IMR-90 (cell line): ENCODE data around the gene EXPH5. TPM values are rescaled to one million over a fixed set of nuclear protein-coding genes. Genes with fewer than 3 reads are reported as not detected.

Experiments
- ATAC-seq: fragments of 200-7000 bp; cut with Tn5 transposase; 2 replicates; pipeline ENCODE4 v1.9.1; 2020; ENCODE audit warnings: low read depth, mild to moderate bottlenecking, moderate library complexity
- BruUV-seq: library from RNA; stranded (reverse); fragments of 400-500 nt; replicated peaks from 2 replicates; lab custom pipeline; 2021; lab: Mats Ljungman, UMichigan
- CTCF ChIA-PET: fragments of 300-600 bp; formaldehyde crosslinking; extraction: SDS; loops from one replicate; lab custom pipeline; 2021; ENCODE audit warnings: antibody characterized with exemption; lab: Yijun Ruan, JAX
- POLR2A ChIA-PET: fragments of 300-600 bp; sonication (Branson Sonifier 250); formaldehyde crosslinking; loops from one replicate; lab custom pipeline; 2022; ENCODE audit warnings: antibody characterized with exemption; ENCODE audit not compliant: unreplicated experiment; lab: Charles Lee
- DNase-seq: peaks from one replicate; pipeline ENCODE4 v3.0.0; 2013
- H2AFZ ChIP-seq: replicated peaks from 2 replicates; pipeline ENCODE3; 2013; ENCODE audit warnings: low read length, mild to moderate bottlenecking; ENCODE audit not compliant: poor library complexity
- H2AK5ac ChIP-seq: 2 replicates; pipeline ENCODE4 v1.6.1; 2013; ENCODE audit warnings: low read depth, low read length, inconsistent platforms
- H2AK9ac ChIP-seq: replicated peaks from 2 replicates; pipeline ENCODE3; 2013; ENCODE audit warnings: mild to moderate bottlenecking, low read depth, low read length, moderate library complexity; ENCODE audit not compliant: poor library complexity
- H2BK120ac ChIP-seq: 2 replicates; pipeline ENCODE4 v1.6.1; 2013; ENCODE audit warnings: low read depth, low read length, inconsistent platforms
- H2BK15ac ChIP-seq: 3 replicates; pipeline ENCODE4 v1.6.1; 2013; ENCODE audit warnings: low read depth, low read length, inconsistent platforms
- H2BK20ac ChIP-seq: 2 replicates; pipeline ENCODE4 v1.6.1; 2013; ENCODE audit warnings: low read depth, mild to moderate bottlenecking, inconsistent platforms, low read length, moderate library complexity
- H2BK5ac ChIP-seq: 2 replicates; pipeline ENCODE4 v1.6.1; 2013; ENCODE audit warnings: mild to moderate bottlenecking, low read depth, low read length, inconsistent platforms; ENCODE audit not compliant: poor library complexity, severe bottlenecking
- H3K14ac ChIP-seq: replicated peaks from 2 replicates; pipeline ENCODE4 v1.6.1; 2013; ENCODE audit warnings: low read depth, low read length, inconsistent platforms
- H3K18ac ChIP-seq: 2 replicates; pipeline ENCODE4 v1.6.1; 2013; ENCODE audit warnings: low read depth, low read length, control low read depth
- H3K23ac ChIP-seq: 2 replicates; pipeline ENCODE4 v1.6.1; 2013; ENCODE audit warnings: low read depth, low read length, inconsistent platforms
- H3K27ac ChIP-seq: 2 replicates; pipeline ENCODE4 v1.5.1; 2013; ENCODE audit warnings: mild to moderate bottlenecking, control low read depth, low read length; ENCODE audit not compliant: insufficient read depth
- H3K27me3 ChIP-seq: 2 replicates; pipeline ENCODE4 v1.6.1; 2013; ENCODE audit warnings: low read length; ENCODE audit not compliant: control insufficient read depth, insufficient read depth
- H3K36me3 ChIP-seq: 2 replicates; pipeline ENCODE4 v1.6.1; 2013; ENCODE audit warnings: low read length, mixed read lengths; ENCODE audit not compliant: control insufficient read depth, insufficient read depth
- H3K4ac ChIP-seq: 2 replicates; pipeline ENCODE4 v1.6.1; 2013; ENCODE audit warnings: low read depth, low read length, inconsistent platforms
- H3K4me1 ChIP-seq: 2 replicates; pipeline ENCODE4 v1.6.1; 2013; ENCODE audit warnings: low read length, mixed read lengths; ENCODE audit not compliant: control insufficient read depth, insufficient read depth
- H3K4me2 ChIP-seq: 2 replicates; pipeline ENCODE4 v1.6.1; 2013; ENCODE audit warnings: low read depth, mild to moderate bottlenecking, control low read depth, low read length, moderate library complexity
- H3K4me3 ChIP-seq: 2 replicates; pipeline ENCODE4 v1.5.1; 2013; ENCODE audit warnings: low read depth, mild to moderate bottlenecking, control low read depth, low read length, moderate library complexity; ENCODE audit not compliant: insufficient read depth
- H3K56ac ChIP-seq: 2 replicates; pipeline ENCODE4 v1.6.1; 2013; ENCODE audit warnings: low read length, inconsistent platforms; ENCODE audit not compliant: insufficient read depth; ENCODE audit errors: extremely low read depth
- H3K79me1 ChIP-seq, 2 experiments: 2 replicates each; pipeline ENCODE4 v1.6.1; 2013; ENCODE audit warnings: low read length in 2 of 2, inconsistent platforms in 1 of 2, low read depth in 1 of 2
- H3K9ac ChIP-seq: 2 replicates; pipeline ENCODE4 v1.6.1; 2013; ENCODE audit warnings: low read depth, low read length, control low read depth
- H3K9me1 ChIP-seq: 2 replicates; pipeline ENCODE4 v1.6.1; 2013; ENCODE audit warnings: low read length, inconsistent platforms; ENCODE audit not compliant: insufficient read depth
- H3K9me3 ChIP-seq: 2 replicates; pipeline ENCODE4 v1.6.1; 2013; ENCODE audit warnings: low read length; ENCODE audit not compliant: control insufficient read depth, insufficient read depth
- H4K20me1 ChIP-seq: 2 replicates; pipeline ENCODE4 v1.6.1; 2013; ENCODE audit warnings: low read length, inconsistent platforms; ENCODE audit not compliant: insufficient read depth
- H4K5ac ChIP-seq: 2 replicates; pipeline ENCODE4 v1.6.1; 2013; ENCODE audit warnings: mild to moderate bottlenecking, low read depth, low read length, control low read depth
- H4K8ac ChIP-seq, 2 experiments: 2 replicates each; pipeline ENCODE4 v1.6.1; 2013; ENCODE audit warnings: low read depth in 2 of 2, low read length in 2 of 2, control low read depth in 1 of 2, inconsistent platforms in 1 of 2
- H4K91ac ChIP-seq: 2 replicates; pipeline ENCODE4 v1.6.1; 2013; ENCODE audit warnings: low read depth, low read length, inconsistent platforms; ENCODE audit not compliant: insufficient read depth
- BHLHE40 ChIP-seq: fragments of 150-350 bp; IDR thresholded peaks from 2 replicates; pipeline ENCODE4 v1.6.1; 2016; ENCODE audit warnings: mild to moderate bottlenecking, low read depth, low read length
- CEBPB ChIP-seq: IDR thresholded peaks from 2 replicates; pipeline ENCODE4 v1.6.1; 2012; ENCODE audit warnings: low read depth, low read length, improper control_type of control experiment
- CHD1 ChIP-seq: IDR thresholded peaks from 2 replicates; pipeline ENCODE4 v1.6.1; 2012; ENCODE audit warnings: low read depth, low read length, improper control_type of control experiment
- ELK1 ChIP-seq: fragments of 150-350 bp; IDR thresholded peaks from 2 replicates; pipeline ENCODE4 v1.6.1; 2016; ENCODE audit warnings: low read depth, mild to moderate bottlenecking, low read length, moderate library complexity, borderline replicate concordance
- FOS ChIP-seq: fragments of 150-350 bp; IDR thresholded peaks from 2 replicates; pipeline ENCODE4 v1.6.1; 2016; ENCODE audit warnings: low read depth, low read length
- MAFK ChIP-seq: IDR thresholded peaks from 2 replicates; pipeline ENCODE4 v1.6.1; 2012; ENCODE audit warnings: low read depth, low read length, improper control_type of control experiment
- MAZ ChIP-seq: IDR thresholded peaks from 2 replicates; pipeline ENCODE4 v1.6.1; 2012; ENCODE audit warnings: low read depth, mild to moderate bottlenecking, low read length, improper control_type of control experiment, moderate library complexity, borderline replicate concordance
- MXI1 ChIP-seq: IDR thresholded peaks from 2 replicates; pipeline ENCODE4 v1.6.1; 2012; ENCODE audit warnings: low read depth, mild to moderate bottlenecking, low read length, moderate library complexity, borderline replicate concordance
- NFE2L2 ChIP-seq: fragments of 150-350 bp; IDR thresholded peaks from 2 replicates; pipeline ENCODE4 v1.6.1; 2016; ENCODE audit warnings: low read depth, mild to moderate bottlenecking, low read length
- POLR2A ChIP-seq: IDR thresholded peaks from 2 replicates; pipeline ENCODE4 v1.6.1; 2012; ENCODE audit warnings: mild to moderate bottlenecking, low read depth, low read length
- RAD21 ChIP-seq: IDR thresholded peaks from 2 replicates; pipeline ENCODE4 v1.6.1; 2012; ENCODE audit warnings: low read length, improper control_type of control experiment
- RCOR1 ChIP-seq: IDR thresholded peaks from 2 replicates; pipeline ENCODE4 v1.6.1; 2012; ENCODE audit warnings: mild to moderate bottlenecking, low read length, improper control_type of control experiment; ENCODE audit not compliant: insufficient replicate concordance
- RFX5 ChIP-seq: IDR thresholded peaks from 2 replicates; pipeline ENCODE4 v1.8.0; 2012; ENCODE audit warnings: low read depth, mild to moderate bottlenecking, low read length, moderate library complexity
- SMC3 ChIP-seq: fragments of 150-350 bp; IDR thresholded peaks from 2 replicates; pipeline ENCODE4 v1.6.1; 2016; ENCODE audit warnings: low read depth, mild to moderate bottlenecking, antibody characterized with exemption, low read length, moderate library complexity
- WGBS, 2 experiments: methylation state at CpG; one replicate each; pipeline versions ENCODE4 v1.1.5 to v1.1.7; 2013; ENCODE audit warnings: missing lambda C conversion rate in 2 of 2; ENCODE audit not compliant: insufficient read length in 1 of 2; ENCODE audit errors: extremely low coverage in 2 of 2; 5-methylcytosine and 5-hydroxymethylcytosine counted together
- dilution Hi-C: fragments of 300-500 bp; cut with HindIII; formaldehyde crosslinking; loops from one replicate; pipeline ENCODE4 v1.14.3; 2018; ENCODE audit warnings: low sequenced_read_pairs; ENCODE audit not compliant: unreplicated experiment
- in situ Hi-C: fragments of 300-500 bp; cut with MboI; formaldehyde crosslinking; loops from 3 replicates; pipeline ENCODE4 v1.14.3; 2019; ENCODE audit warnings: low sequenced_read_pairs, inconsistent platforms, mixed read lengths
- intact Hi-C: fragments of 100-400 bp; cut with micrococcal nuclease; formaldehyde crosslinking; loops from 2 replicates; pipeline ENCODE4 v1.10.0; 2022
- polyA plus RNA-seq, 3 experiments: library from polyadenylated mRNA; depleted of rRNA; stranded (reverse); fragments of >200 nt; gene quantifications; 2 replicates each; pipeline ENCODE4 v1.2.3, GENCODE V29; 2012; ENCODE audit warnings: low replicate concordance in 1 of 3
- total RNA-seq: library from RNA; depleted of rRNA; stranded (reverse); fragments of >200 nt; gene quantifications from 2 replicates; pipeline ENCODE4 v1.2.3, GENCODE V29; 2012
- TF ChIP-seq, protein P1 (sequence below): conservative IDR thresholded peaks from 2 replicates; pipeline ENCODE4 v1.5.1; 2012; ENCODE audit warnings: mild to moderate bottlenecking, low read depth, low read length, improper control_type of control experiment
- TF ChIP-seq, protein P2 (sequence below): fragments of 150-350 bp; IDR thresholded peaks from 2 replicates; pipeline ENCODE4 v1.6.1; 2017; ENCODE audit warnings: mild to moderate bottlenecking, antibody characterized with exemption, low read length, low read depth

The EXPH5 gene
- total and polyA plus RNA-seq, 2 of the 4 experiments (the other 2 are of a cell fraction), result 0.05 to 0.72 TPM

GRCh38 chr11:108616549-108616948 lies 23.0 kb upstream of the EXPH5 start:
- BruUV-seq, result no TSS peak
- POLR2A ChIA-PET, result no interaction called here

More at GRCh38 chr11:108616549-108616948, 23.0 kb upstream of the EXPH5 start:
- Histone ChIP-seq H3K4me3 (no peak overlapping the region), H3K36me3 (no peaks in the 10 kb centered on the region), H2AK9ac (no peak overlapping the region), H2AK5ac (no peak overlapping the region), H2AFZ (no peak overlapping the region), H3K56ac (no peak overlapping the region), H3K14ac (no peak overlapping the region), H2BK20ac (no peak overlapping the region), H3K4me2 (no peak overlapping the region), H4K91ac (no peak overlapping the region), H3K27ac (no peak overlapping the region), H2BK120ac (no peak overlapping the region), H3K9me1 (0 out of 2 replicates have a peak, but pooled peaks cover 2% of the 10 kb centered on the region), H3K9ac (no peak overlapping the region), H3K79me1 (no peaks in the 10 kb centered on the region), H3K23ac (no peak overlapping the region), H4K8ac (no peak overlapping the region), H3K4me1 (no peaks in the 10 kb centered on the region), H3K4ac (no peak overlapping the region), H4K20me1 (no peaks in the 10 kb centered on the region; the same call in 1 of the 2 replicates), H4K5ac (no peak overlapping the region), H3K18ac (no peak overlapping the region), H3K27me3 (no peaks in the 10 kb centered on the region), H3K9me3 (no peaks in the 10 kb centered on the region), H2BK15ac (no peak overlapping the region), H2BK5ac (no peak overlapping the region)
- WGBS, 2 experiments, result no CpG with 5 or more reads among the region's 3 CpGs
- ATAC-seq, result peak; percentile 27; the same call in 1 of the 2 replicates
- CTCF ChIA-PET, result interaction anchor here (1.7 kb wide), 1 partner anchor 28 kb away, joined by 5 read pairs; no protein-coding TSS in a partner anchor
- dilution Hi-C loops, result no loop called here
- DNase-seq, result peak; percentile 74
- TF ChIP-seq RAD21, result no peak
- TF ChIP-seq POLR2A, result no peak
- TF ChIP-seq, protein P1, sequence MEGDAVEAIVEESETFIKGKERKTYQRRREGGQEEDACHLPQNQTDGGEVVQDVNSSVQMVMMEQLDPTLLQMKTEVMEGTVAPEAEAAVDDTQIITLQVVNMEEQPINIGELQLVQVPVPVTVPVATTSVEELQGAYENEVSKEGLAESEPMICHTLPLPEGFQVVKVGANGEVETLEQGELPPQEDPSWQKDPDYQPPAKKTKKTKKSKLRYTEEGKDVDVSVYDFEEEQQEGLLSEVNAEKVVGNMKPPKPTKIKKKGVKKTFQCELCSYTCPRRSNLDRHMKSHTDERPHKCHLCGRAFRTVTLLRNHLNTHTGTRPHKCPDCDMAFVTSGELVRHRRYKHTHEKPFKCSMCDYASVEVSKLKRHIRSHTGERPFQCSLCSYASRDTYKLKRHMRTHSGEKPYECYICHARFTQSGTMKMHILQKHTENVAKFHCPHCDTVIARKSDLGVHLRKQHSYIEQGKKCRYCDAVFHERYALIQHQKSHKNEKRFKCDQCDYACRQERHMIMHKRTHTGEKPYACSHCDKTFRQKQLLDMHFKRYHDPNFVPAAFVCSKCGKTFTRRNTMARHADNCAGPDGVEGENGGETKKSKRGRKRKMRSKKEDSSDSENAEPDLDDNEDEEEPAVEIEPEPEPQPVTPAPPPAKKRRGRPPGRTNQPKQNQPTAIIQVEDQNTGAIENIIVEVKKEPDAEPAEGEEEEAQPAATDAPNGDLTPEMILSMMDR, result no peak
- TF ChIP-seq RFX5, result no peak
- TF ChIP-seq RCOR1, result no peak
- no peak for TF ChIP-seq MAZ
- TF ChIP-seq SMC3, result no peak
- TF ChIP-seq MAFK, result no peak
- TF ChIP-seq CEBPB, result peak; percentile 32; the same call in 1 of the 2 replicates
- no peak for TF ChIP-seq BHLHE40
- peak; percentile 35; the same call in 1 of the 2 replicates for TF ChIP-seq FOS
- TF ChIP-seq NFE2L2, result no peak
- TF ChIP-seq CHD1, result no peak
- no peak for TF ChIP-seq MXI1
- no peak for TF ChIP-seq ELK1
- TF ChIP-seq, protein P2, sequence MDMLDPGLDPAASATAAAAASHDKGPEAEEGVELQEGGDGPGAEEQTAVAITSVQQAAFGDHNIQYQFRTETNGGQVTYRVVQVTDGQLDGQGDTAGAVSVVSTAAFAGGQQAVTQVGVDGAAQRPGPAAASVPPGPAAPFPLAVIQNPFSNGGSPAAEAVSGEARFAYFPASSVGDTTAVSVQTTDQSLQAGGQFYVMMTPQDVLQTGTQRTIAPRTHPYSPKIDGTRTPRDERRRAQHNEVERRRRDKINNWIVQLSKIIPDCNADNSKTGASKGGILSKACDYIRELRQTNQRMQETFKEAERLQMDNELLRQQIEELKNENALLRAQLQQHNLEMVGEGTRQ, result no peak
- intact Hi-C loops, result no loop called here
- in situ Hi-C loops, result no loop called here
